HepG2 (cell line): ENCODE data around the gene HOXA7. TPM values are rescaled to one million over a fixed set of nuclear protein-coding genes. Genes with fewer than 3 reads are reported as not detected.

Experiments
- ATRX ChIP-seq: sonication (generic); formaldehyde crosslinking; IDR thresholded peaks from 2 replicates; pipeline ENCODE4 v1.4.0; 2020; ENCODE audit warnings: missing genetic modification reagents, borderline replicate concordance
- ESRRA ChIP-seq: sonication (generic); formaldehyde crosslinking; IDR thresholded peaks from 2 replicates; pipeline ENCODE4 v1.5.1; 2020; ENCODE audit warnings: mild to moderate bottlenecking, low read depth, missing genetic modification reagents
- FOXK1 ChIP-seq: sonication (generic); formaldehyde crosslinking; IDR thresholded peaks from 2 replicates; pipeline ENCODE4 v1.4.0; 2020; ENCODE audit warnings: low read depth, missing genetic modification reagents, borderline replicate concordance
- GATA4 ChIP-seq: sonication (generic); IDR thresholded peaks from 2 replicates; pipeline ENCODE4 v1.6.1; 2016; ENCODE audit warnings: antibody characterized with exemption, low read depth, borderline replicate concordance
- MED1 ChIP-seq: sonication (generic); formaldehyde crosslinking; IDR thresholded peaks from 2 replicates; pipeline ENCODE4 v1.4.0; 2020; ENCODE audit warnings: missing genetic modification reagents
- MEF2D ChIP-seq: sonication (generic); formaldehyde crosslinking; IDR thresholded peaks from 2 replicates; pipeline ENCODE4 v1.5.1; 2020; ENCODE audit warnings: mild to moderate bottlenecking, missing genetic modification reagents
- NFRKB ChIP-seq: fragments of 450-650 bp; IDR thresholded peaks from 2 replicates; pipeline ENCODE4 v1.6.1; 2017
- NR2F1 ChIP-seq, 2 experiments: fragments of 450-650 bp in 1 of 2; formaldehyde crosslinking in 1 of 2; IDR thresholded peaks; 2 replicates each; pipeline versions ENCODE4 v1.5.0 to v1.6.1; 2016 to 2020; ENCODE audit warnings: mild to moderate bottlenecking in 1 of 2, missing compliant biosample characterization in 1 of 2, missing genetic modification reagents in 1 of 2, moderate library complexity in 1 of 2
- TOE1 ChIP-seq: sonication (generic); formaldehyde crosslinking; IDR thresholded peaks from 2 replicates; pipeline ENCODE4 v1.4.0; 2020; ENCODE audit warnings: mild to moderate bottlenecking, missing genetic modification reagents
- TRIM24 ChIP-seq: sonication (generic); formaldehyde crosslinking; IDR thresholded peaks from 2 replicates; pipeline ENCODE4 v1.8.0; 2022; ENCODE audit warnings: mild to moderate bottlenecking, missing genetic modification reagents
- WIZ ChIP-seq: sonication (generic); formaldehyde crosslinking; IDR thresholded peaks from 2 replicates; pipeline ENCODE4 v1.5.1; 2020; ENCODE audit warnings: mild to moderate bottlenecking, missing genetic modification reagents
- ZKSCAN1 ChIP-seq: fragments of 150-350 bp; IDR thresholded peaks from 2 replicates; pipeline ENCODE4 v1.6.1; 2014; ENCODE audit warnings: low read length
- ZNF326 ChIP-seq: sonication (generic); formaldehyde crosslinking; IDR thresholded peaks from 2 replicates; pipeline ENCODE4 v1.4.0; 2020; ENCODE audit warnings: missing genetic modification reagents, borderline replicate concordance
- ZNF552 ChIP-seq: sonication (generic); formaldehyde crosslinking; IDR thresholded peaks from 2 replicates; pipeline ENCODE4 v1.9.0; 2022; ENCODE audit warnings: missing genetic modification reagents, mild to moderate bottlenecking, borderline replicate concordance
- ZNF557 ChIP-seq: sonication (generic); formaldehyde crosslinking; IDR thresholded peaks from 2 replicates; pipeline ENCODE4 v1.4.0; 2020; ENCODE audit warnings: missing genetic modification reagents
- ZNF75D ChIP-seq: sonication (generic); formaldehyde crosslinking; IDR thresholded peaks from 2 replicates; pipeline ENCODE4 v1.8.1; 2023; ENCODE audit warnings: missing genetic modification reagents, mild to moderate bottlenecking, borderline replicate concordance
- ZNF839 ChIP-seq: sonication (generic); formaldehyde crosslinking; IDR thresholded peaks from 2 replicates; pipeline ENCODE4 v1.4.0; 2020; ENCODE audit warnings: missing genetic modification reagents, mild to moderate bottlenecking, borderline replicate concordance
- ZNF841 ChIP-seq: sonication (generic); formaldehyde crosslinking; IDR thresholded peaks from 2 replicates; pipeline ENCODE4 v1.8.1; 2023; ENCODE audit warnings: missing genetic modification reagents, borderline replicate concordance
- ZNF878 ChIP-seq: sonication (generic); formaldehyde crosslinking; IDR thresholded peaks from 2 replicates; pipeline ENCODE4 v1.8.1; 2023; ENCODE audit warnings: mild to moderate bottlenecking, missing genetic modification reagents, moderate library complexity
- ZZZ3 ChIP-seq: sonication (generic); formaldehyde crosslinking; IDR thresholded peaks from 2 replicates; pipeline ENCODE4 v1.4.0; 2020; ENCODE audit warnings: missing genetic modification reagents, mild to moderate bottlenecking, borderline replicate concordance
- polyA plus RNA-seq, 8 experiments: library from polyadenylated mRNA; depleted of rRNA in 3 of 8; stranded (reverse) in 7 of 8; unstranded in 1 of 8; fragments of >200 nt; fragmentation: Illumina TruSeq in 4 of 8; extraction: Trizol in 4 of 8; gene quantifications; 2 replicates each; pipeline versions ENCODE4 v1.2.1 to v1.2.3, GENCODE V29; 2011 to 2016; ENCODE audit warnings: low read depth in 4 of 8, missing spikeins in 1 of 8, mixed read lengths in 1 of 8; ENCODE audit not compliant: insufficient read depth in 1 of 8
- total RNA-seq, 5 experiments: library from RNA; depleted of rRNA; stranded (reverse); fragments of >200 nt; fragmentation: Illumina TruSeq; extraction: Trizol; gene quantifications; 2 replicates each; pipeline ENCODE4 v1.2.3, GENCODE V29; 2016; ENCODE audit warnings: low read depth in 1 of 5
- TF ChIP-seq, protein P1 (sequence below): sonication (generic); formaldehyde crosslinking; IDR thresholded peaks from 2 replicates; pipeline ENCODE4 v1.8.1; 2023; ENCODE audit warnings: mild to moderate bottlenecking, missing genetic modification reagents, borderline replicate concordance
- TF ChIP-seq, protein P2 (sequence below): sonication (generic); formaldehyde crosslinking; IDR thresholded peaks from 2 replicates; pipeline ENCODE4 v1.4.0; 2020; ENCODE audit warnings: low read depth, missing genetic modification reagents
- TF ChIP-seq, protein P3 (sequence below): IDR thresholded peaks from 2 replicates; pipeline ENCODE4 v1.6.1; 2016; ENCODE audit warnings: mild to moderate bottlenecking, missing biosample characterization, missing genetic modification reagents
- TF ChIP-seq, protein P4 (sequence below): IDR thresholded peaks from 2 replicates; pipeline ENCODE4 v1.6.1; 2018; ENCODE audit warnings: missing genetic modification reagents, mild to moderate bottlenecking, missing compliant biosample characterization

The HOXA7 gene
- total and polyA plus RNA-seq, 2 of the 13 experiments (the other 11 are each of a cell fraction or from before 2014, with no cell fraction given): 0.05 TPM; not detected in 1

DNA sequence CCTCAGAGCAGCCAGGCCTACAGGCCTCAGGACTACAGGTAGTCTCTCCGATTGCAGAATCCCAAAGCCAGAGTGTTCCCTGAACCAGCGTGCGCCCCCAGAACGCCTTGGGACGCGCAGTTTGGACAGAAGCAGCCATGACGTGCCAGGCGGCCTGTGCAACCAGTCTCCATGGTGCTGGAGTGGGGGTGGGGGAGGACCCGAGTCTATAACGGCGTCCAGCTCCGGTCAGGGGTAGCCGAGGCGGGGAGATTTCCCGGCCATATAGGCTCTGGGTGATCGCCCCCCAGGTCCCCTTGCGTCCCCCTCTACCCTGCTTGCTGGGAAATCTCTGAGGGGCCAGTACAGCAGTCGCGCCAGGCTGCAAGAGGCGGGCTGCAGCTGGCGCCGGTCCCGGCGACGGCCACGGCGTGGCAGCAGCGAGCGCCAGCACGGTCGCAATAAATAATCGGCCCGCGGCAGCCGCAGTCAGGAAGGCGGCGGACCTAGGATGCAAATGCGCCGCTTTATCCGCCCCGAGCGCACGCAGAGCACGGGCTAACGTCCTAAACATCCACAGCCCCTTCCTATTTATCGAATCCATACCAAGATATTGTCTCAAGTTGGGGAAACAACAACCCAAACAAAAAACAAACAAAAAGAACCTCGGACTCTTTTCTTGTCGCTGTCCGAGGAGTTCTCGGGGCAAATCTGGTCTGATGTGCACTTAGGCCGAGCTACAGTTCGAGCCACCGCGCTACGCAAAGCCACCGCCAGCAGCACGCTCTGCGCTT lies 5.7 kb downstream of the HOXA7 start (continued):
- TF ChIP-seq ZNF552 (CRISPR knock-in tag) (no peak; the same call in 1 of the 2 replicates), ESRRA (no peak), ZNF839 (CRISPR knock-in tag) (no peak), MED1 (CRISPR knock-in tag) (no peak), NFRKB (no peak), FOXK1 (no peak), WIZ (CRISPR knock-in tag) (no peak), ZKSCAN1 (no peak), ATRX (no peak), ZNF878 (CRISPR knock-in tag) (no peak), GATA4 (no peak), TOE1 (CRISPR knock-in tag) (no peak), ZNF326 (CRISPR knock-in tag) (no peak), ZNF75D (CRISPR knock-in tag) (no peak), ZZZ3 (CRISPR knock-in tag) (0 out of 2 replicates have a peak, but pooled peaks have one; percentile 69), ZNF841 (CRISPR knock-in tag) (no peak), MEF2D (CRISPR knock-in tag) (peak; percentile 52), NR2F1 (CRISPR knock-in tag; IDR thresholded peaks at IDR 0.05) (no peak), ZNF557 (CRISPR knock-in tag) (no peak), TRIM24 (CRISPR knock-in tag) (no peak)
- TF ChIP-seq, protein P1, sequence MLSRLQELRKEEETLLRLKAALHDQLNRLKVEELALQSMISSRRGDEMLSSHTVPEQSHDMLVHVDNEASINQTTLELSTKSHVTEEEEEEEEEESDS (CRISPR knock-in tag): no peak
- TF ChIP-seq, protein P2, sequence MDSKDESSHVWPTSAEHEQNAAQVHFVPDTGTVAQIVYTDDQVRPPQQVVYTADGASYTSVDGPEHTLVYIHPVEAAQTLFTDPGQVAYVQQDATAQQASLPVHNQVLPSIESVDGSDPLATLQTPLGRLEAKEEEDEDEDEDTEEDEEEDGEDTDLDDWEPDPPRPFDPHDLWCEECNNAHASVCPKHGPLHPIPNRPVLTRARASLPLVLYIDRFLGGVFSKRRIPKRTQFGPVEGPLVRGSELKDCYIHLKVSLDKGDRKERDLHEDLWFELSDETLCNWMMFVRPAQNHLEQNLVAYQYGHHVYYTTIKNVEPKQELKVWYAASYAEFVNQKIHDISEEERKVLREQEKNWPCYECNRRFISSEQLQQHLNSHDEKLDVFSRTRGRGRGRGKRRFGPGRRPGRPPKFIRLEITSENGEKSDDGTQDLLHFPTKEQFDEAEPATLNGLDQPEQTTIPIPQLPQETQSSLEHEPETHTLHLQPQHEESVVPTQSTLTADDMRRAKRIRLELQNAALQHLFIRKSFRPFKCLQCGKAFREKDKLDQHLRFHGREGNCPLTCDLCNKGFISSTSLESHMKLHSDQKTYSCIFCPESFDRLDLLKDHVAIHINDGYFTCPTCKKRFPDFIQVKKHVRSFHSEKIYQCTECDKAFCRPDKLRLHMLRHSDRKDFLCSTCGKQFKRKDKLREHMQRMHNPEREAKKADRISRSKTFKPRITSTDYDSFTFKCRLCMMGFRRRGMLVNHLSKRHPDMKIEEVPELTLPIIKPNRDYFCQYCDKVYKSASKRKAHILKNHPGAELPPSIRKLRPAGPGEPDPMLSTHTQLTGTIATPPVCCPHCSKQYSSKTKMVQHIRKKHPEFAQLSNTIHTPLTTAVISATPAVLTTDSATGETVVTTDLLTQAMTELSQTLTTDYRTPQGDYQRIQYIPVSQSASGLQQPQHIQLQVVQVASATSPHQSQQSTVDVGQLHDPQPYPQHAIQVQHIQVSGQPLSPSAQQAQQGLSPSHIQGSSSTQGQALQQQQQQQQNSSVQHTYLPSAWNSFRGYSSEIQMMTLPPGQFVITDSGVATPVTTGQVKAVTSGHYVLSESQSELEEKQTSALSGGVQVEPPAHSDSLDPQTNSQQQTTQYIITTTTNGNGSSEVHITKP (CRISPR knock-in tag): no peak
- TF ChIP-seq, protein P3, sequence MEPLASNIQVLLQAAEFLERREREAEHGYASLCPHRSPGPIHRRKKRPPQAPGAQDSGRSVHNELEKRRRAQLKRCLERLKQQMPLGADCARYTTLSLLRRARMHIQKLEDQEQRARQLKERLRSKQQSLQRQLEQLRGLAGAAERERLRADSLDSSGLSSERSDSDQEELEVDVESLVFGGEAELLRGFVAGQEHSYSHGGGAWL (CRISPR knock-in tag): peak; percentile 46; the same call in 1 of the 2 replicates
- TF ChIP-seq, protein P4, sequence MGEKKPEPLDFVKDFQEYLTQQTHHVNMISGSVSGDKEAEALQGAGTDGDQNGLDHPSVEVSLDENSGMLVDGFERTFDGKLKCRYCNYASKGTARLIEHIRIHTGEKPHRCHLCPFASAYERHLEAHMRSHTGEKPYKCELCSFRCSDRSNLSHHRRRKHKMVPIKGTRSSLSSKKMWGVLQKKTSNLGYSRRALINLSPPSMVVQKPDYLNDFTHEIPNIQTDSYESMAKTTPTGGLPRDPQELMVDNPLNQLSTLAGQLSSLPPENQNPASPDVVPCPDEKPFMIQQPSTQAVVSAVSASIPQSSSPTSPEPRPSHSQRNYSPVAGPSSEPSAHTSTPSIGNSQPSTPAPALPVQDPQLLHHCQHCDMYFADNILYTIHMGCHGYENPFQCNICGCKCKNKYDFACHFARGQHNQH (CRISPR knock-in tag): peak; percentile 49; the same call in 1 of the 2 replicates
